Measurements from ENCODE around the gene AEBP1.

- TF ChIP-seq CTCF (IDR thresholded peaks at IDR 0.05; ENCODE audit: insufficient read depth, low read depth, low read length) (no peak), EZH2 (IDR thresholded peaks at IDR 0.05; ENCODE audit: insufficient read depth, low read length) (no peak)
Observed at GRCh38 chr7:44086627-44087026, 17.5 kb upstream of the AEBP1 start.

Measured in astrocyte (in vitro differentiated cells and primary cell).